GM12892 (cell line): ENCODE measurements around the gene TAS2R13.

Source experiments
- POLR2A ChIP-seq: IDR thresholded peaks from 2 replicates; pipeline ENCODE4 v1.6.1; 2011; ENCODE audit warnings: low read depth, low read length, control low read depth
- POLR2AphosphoS5 ChIP-seq: IDR thresholded peaks from 2 replicates; pipeline ENCODE4 v1.6.1; 2011; ENCODE audit warnings: low read depth, low read length, control low read depth
- TAF1 ChIP-seq: IDR thresholded peaks from 2 replicates; pipeline ENCODE4 v1.6.1; 2011; ENCODE audit warnings: low read depth, mild to moderate bottlenecking, control low read depth, low read length, borderline replicate concordance

DNA sequence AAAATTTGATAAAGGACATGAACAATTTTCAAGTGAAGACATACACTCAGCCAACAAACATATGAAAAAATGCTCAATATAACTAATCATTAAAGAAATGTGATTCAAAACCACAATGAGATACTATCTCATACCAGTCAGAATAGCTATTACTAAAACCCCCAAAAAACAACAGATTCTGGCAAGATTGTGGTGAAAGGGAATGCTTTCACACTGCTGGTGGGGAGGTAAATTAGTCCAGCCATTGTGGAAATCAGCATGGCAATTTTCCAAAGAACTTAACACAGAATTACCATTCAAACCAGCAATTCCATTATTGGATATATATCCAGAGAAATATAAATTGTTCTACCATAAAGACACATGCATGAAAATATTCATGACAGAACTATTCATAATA, 48.4 kb upstream of the TAS2R13 start:
- no peak for TF ChIP-seq POLR2A
- no peak for TF ChIP-seq POLR2AphosphoS5
- no peak for TF ChIP-seq TAF1
